Measurements from ENCODE around the gene JAKMIP1.

Gene JAKMIP1

GRCh38 chr4:6086846-6087245 is 113.5 kb downstream of the JAKMIP1 start:
- POLR2A ChIA-PET, result no interaction called here
- TF ChIP-seq BHLHE40 (IDR thresholded peaks at IDR 0.05; ENCODE audit: borderline replicate concordance), result no peak
- no peak for TF ChIP-seq FOXA1 (IDR thresholded peaks at IDR 0.05)
- TF ChIP-seq PKNOX1 (IDR thresholded peaks at IDR 0.05), result no peak
- TF ChIP-seq TARDBP (IDR thresholded peaks at IDR 0.05), result no peak
- no peak for TF ChIP-seq FOXM1 (IDR thresholded peaks at IDR 0.05; ENCODE audit: borderline replicate concordance)
- TF ChIP-seq SUZ12 (IDR thresholded peaks at IDR 0.05), result no peak
- no peak for TF ChIP-seq L3MBTL2 (conservative IDR thresholded peaks at IDR 0.05)
- TF ChIP-seq ELF4 (IDR thresholded peaks at IDR 0.05), result no peak
- TF ChIP-seq NFRKB (IDR thresholded peaks at IDR 0.05), result no peak
- no peak for TF ChIP-seq ZNF384 (IDR thresholded peaks at IDR 0.05)
- TF ChIP-seq FOXK2 (IDR thresholded peaks at IDR 0.05), result no peak
- TF ChIP-seq CTBP1 (IDR thresholded peaks at IDR 0.05; ENCODE audit: borderline replicate concordance), result no peak
- TF ChIP-seq SP1 (IDR thresholded peaks at IDR 0.05), result no peak
- TF ChIP-seq ARNT (IDR thresholded peaks at IDR 0.05), result no peak
- no peak for TF ChIP-seq HDGF (IDR thresholded peaks at IDR 0.05; ENCODE audit: borderline replicate concordance)
- no peak for TF ChIP-seq LEF1 (IDR thresholded peaks at IDR 0.05; ENCODE audit: borderline replicate concordance)

GRCh38 chr4:6085691-6086628 is 114.4 kb downstream of the JAKMIP1 start:
- ChIA-PET CTCF (interaction anchor here (1.4 to 3.9 kb wide), 2 partner anchors 87 kb away, joined by 8 to 43 read pairs; no protein-coding TSS in a partner anchor), POLR2A (no interaction called here)
- TF ChIP-seq ARNT (IDR thresholded peaks at IDR 0.05) (no peak), PKNOX1 (IDR thresholded peaks at IDR 0.05) (no peak), TARDBP (IDR thresholded peaks at IDR 0.05) (no peak), FOXA1 (IDR thresholded peaks at IDR 0.05) (no peak), BHLHE40 (IDR thresholded peaks at IDR 0.05; ENCODE audit: borderline replicate concordance) (no peak), ZNF384 (IDR thresholded peaks at IDR 0.05) (no peak), FOXM1 (IDR thresholded peaks at IDR 0.05; ENCODE audit: borderline replicate concordance) (no peak), SP1 (IDR thresholded peaks at IDR 0.05) (no peak), SUZ12 (IDR thresholded peaks at IDR 0.05) (no peak), ELF4 (IDR thresholded peaks at IDR 0.05) (no peak), L3MBTL2 (conservative IDR thresholded peaks at IDR 0.05) (no peak), HDGF (IDR thresholded peaks at IDR 0.05; ENCODE audit: borderline replicate concordance) (no peak), CTBP1 (IDR thresholded peaks at IDR 0.05; ENCODE audit: borderline replicate concordance) (no peak), NFRKB (IDR thresholded peaks at IDR 0.05) (no peak), FOXK2 (IDR thresholded peaks at IDR 0.05) (no peak), LEF1 (IDR thresholded peaks at IDR 0.05; ENCODE audit: borderline replicate concordance) (no peak)
- DNase-seq (ENCODE audit: extremely low spot score), result no peak

More at GRCh38 chr4:6086846-6087245, 113.5 kb downstream of the JAKMIP1 start:
- no peak for DNase-seq (ENCODE audit: extremely low spot score)
- CTCF ChIA-PET, result interaction anchor here (3.9 kb wide), 1 partner anchor 88 kb away, joined by 43 read pairs; no protein-coding TSS in a partner anchor

GRCh38 chr4:6085028-6085690 is 115.2 kb downstream of the JAKMIP1 start:
- POLR2A ChIA-PET, result no interaction called here
- CTCF ChIA-PET, result interaction anchor here (0.5 to 1.4 kb wide), 2 partner anchors 26 to 87 kb away, joined by 3 to 8 read pairs; no protein-coding TSS in a partner anchor
- no peak for DNase-seq (ENCODE audit: extremely low spot score)
- TF ChIP-seq HDGF (IDR thresholded peaks at IDR 0.05; ENCODE audit: borderline replicate concordance) (no peak), ARNT (IDR thresholded peaks at IDR 0.05) (no peak), SUZ12 (IDR thresholded peaks at IDR 0.05) (no peak), ELF4 (IDR thresholded peaks at IDR 0.05) (no peak), FOXK2 (IDR thresholded peaks at IDR 0.05) (no peak), FOXA1 (IDR thresholded peaks at IDR 0.05) (no peak), TARDBP (IDR thresholded peaks at IDR 0.05) (no peak), L3MBTL2 (conservative IDR thresholded peaks at IDR 0.05) (no peak), NFRKB (IDR thresholded peaks at IDR 0.05) (no peak)

- no peak for DNase-seq (ENCODE audit: extremely low spot score)
- ChIA-PET POLR2A (no interaction called here), CTCF (no interaction called here)
- TF ChIP-seq PKNOX1 (IDR thresholded peaks at IDR 0.05), result no peak
- no peak for TF ChIP-seq BHLHE40 (IDR thresholded peaks at IDR 0.05; ENCODE audit: borderline replicate concordance)
- no peak for TF ChIP-seq FOXA1 (IDR thresholded peaks at IDR 0.05)
- no peak for TF ChIP-seq FOXK2 (IDR thresholded peaks at IDR 0.05)
- TF ChIP-seq NFRKB (IDR thresholded peaks at IDR 0.05), result no peak
- TF ChIP-seq FOXM1 (IDR thresholded peaks at IDR 0.05; ENCODE audit: borderline replicate concordance), result no peak
- TF ChIP-seq CTBP1 (IDR thresholded peaks at IDR 0.05; ENCODE audit: borderline replicate concordance), result no peak
- no peak for TF ChIP-seq ARNT (IDR thresholded peaks at IDR 0.05)
- TF ChIP-seq ELF4 (IDR thresholded peaks at IDR 0.05), result no peak
These were observed 120.4 kb downstream of the JAKMIP1 start for GRCh38 chr4:6079965-6080364.

- no peak for DNase-seq (ENCODE audit: extremely low spot score)
- TF ChIP-seq NFRKB (IDR thresholded peaks at IDR 0.05), result no peak
- TF ChIP-seq BHLHE40 (IDR thresholded peaks at IDR 0.05; ENCODE audit: borderline replicate concordance), result no peak
- TF ChIP-seq HDGF (IDR thresholded peaks at IDR 0.05; ENCODE audit: borderline replicate concordance), result no peak
- TF ChIP-seq SP1 (IDR thresholded peaks at IDR 0.05), result no peak
- TF ChIP-seq L3MBTL2 (conservative IDR thresholded peaks at IDR 0.05), result no peak
- TF ChIP-seq FOXM1 (IDR thresholded peaks at IDR 0.05; ENCODE audit: borderline replicate concordance), result no peak
- no peak for TF ChIP-seq SUZ12 (IDR thresholded peaks at IDR 0.05)
- no peak for TF ChIP-seq ELF4 (IDR thresholded peaks at IDR 0.05)
- no peak for TF ChIP-seq TARDBP (IDR thresholded peaks at IDR 0.05)
- TF ChIP-seq ARNT (IDR thresholded peaks at IDR 0.05), result no peak
- TF ChIP-seq LEF1 (IDR thresholded peaks at IDR 0.05; ENCODE audit: borderline replicate concordance), result no peak
- no peak for TF ChIP-seq ZNF384 (IDR thresholded peaks at IDR 0.05)
- no peak for TF ChIP-seq FOXK2 (IDR thresholded peaks at IDR 0.05)
- TF ChIP-seq FOXA1 (IDR thresholded peaks at IDR 0.05), result no peak
- TF ChIP-seq PKNOX1 (IDR thresholded peaks at IDR 0.05), result no peak
- TF ChIP-seq CTBP1 (IDR thresholded peaks at IDR 0.05; ENCODE audit: borderline replicate concordance), result no peak
- ChIA-PET CTCF (no interaction called here), POLR2A (no interaction called here)
These were observed 121.8 kb downstream of the JAKMIP1 start for GRCh38 chr4:6078560-6078959.
